Putamen (tissue), 1 donor: ENCODE data around the gene CELA1.
"Not testable (repeated sequence)": the region's sequence is repeated elsewhere in the genome, so short reads cannot be mapped to it uniquely, and the experiment has no call there.

Experiments
- DNase-seq: peaks from one replicate; pipeline ENCODE4 v3.0.0-alpha.2; 2016; ENCODE audit warnings: low spot score

CELA1 gene

DNA sequence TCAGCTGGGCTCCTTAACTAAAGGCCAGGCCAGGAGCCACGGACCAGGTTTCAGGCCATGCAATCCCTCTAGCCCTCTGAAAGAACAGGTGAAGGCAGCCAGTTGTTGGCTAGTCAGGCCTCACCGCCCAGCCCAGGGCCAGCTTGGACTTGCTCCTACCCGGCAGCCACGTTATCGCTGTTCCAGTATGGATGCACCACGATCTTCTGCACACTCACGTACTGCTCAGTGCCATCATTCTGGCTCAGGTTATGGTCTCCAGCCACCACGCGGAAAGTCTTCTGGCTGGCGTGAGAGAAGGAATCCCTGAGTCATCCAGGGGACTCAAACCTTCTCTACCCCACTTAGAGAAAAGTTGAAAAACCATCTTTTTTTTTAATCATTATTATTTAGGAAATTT, 4.1 kb downstream of the CELA1 start:
- DNase-seq, result no peak

DNA sequence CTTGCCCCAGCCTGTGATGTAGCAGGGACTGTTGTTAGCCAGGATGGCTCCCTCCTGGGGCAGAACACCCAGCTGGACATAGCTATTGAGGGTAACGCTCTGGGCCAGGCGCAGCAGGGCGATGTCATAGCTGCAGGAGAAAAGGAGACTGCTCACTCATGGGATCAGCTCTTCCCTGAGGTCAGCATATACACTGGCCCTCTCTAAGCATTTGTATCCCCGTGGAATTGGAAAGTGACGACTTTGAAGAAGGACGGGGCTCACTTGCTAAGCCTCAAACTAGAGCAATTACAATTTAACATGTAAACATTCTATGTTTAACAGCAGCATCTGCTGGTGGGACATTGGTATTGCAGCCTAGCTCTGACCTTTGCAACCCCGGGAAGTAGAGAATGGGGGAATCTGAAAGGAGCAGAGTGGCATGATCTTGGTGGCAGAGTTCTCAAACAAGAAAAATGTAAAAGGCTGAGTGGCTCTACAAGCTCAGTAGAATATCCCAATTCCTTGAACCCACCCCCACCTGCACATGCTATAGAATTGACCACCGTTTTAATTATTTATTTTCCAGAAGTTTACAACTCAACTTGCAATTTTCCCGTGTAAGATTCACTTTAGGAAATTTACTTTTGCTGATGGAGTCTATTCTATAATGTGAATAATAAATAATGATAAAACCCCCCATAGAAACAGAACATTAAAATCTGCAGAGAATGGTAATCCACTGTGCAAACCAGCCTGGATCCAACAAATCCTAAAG, 5.0 kb downstream of the CELA1 start:
- peak; percentile 77 for DNase-seq

DNA sequence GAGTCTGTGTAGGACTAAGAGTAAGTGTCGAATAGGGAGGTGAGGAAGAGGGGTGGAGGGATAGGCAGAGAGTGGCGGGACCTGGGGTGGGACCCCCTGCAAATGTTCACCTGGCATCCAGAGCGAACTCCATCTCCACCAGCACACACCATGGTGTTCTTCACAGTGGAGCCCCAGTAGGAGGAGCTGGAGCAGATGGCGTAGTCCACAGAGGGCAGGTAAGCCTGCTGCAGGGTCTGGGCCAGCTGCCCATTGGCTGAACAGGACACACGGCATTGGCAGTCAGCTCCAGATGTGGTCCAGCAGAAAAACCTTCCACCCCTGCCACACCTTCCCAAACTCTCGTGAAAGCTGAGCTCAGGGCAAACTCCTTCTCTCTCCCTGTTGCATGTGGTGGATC, 6.7 kb downstream of the CELA1 start:
- DNase-seq, result no peak

DNA sequence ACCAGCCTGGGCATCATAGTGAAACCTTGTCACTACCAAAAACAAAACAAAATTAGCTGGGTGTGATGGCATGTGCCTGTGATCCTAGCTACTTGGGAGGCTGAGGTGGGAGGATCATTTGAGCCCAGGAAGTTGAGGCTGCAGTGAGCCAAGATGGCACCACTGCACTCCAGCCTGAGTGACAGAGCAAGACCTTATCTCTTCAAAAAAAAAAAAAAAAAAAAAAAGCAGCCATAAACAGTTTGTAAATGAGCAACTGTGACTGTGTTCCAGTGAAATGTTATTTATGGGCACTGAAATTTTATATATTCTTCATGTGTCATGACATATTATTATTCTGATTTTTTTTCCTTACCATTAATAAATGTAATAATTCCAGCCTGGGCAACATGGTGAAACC, 9.1 kb downstream of the CELA1 start:
- not testable (repeated sequence) for DNase-seq

DNA sequence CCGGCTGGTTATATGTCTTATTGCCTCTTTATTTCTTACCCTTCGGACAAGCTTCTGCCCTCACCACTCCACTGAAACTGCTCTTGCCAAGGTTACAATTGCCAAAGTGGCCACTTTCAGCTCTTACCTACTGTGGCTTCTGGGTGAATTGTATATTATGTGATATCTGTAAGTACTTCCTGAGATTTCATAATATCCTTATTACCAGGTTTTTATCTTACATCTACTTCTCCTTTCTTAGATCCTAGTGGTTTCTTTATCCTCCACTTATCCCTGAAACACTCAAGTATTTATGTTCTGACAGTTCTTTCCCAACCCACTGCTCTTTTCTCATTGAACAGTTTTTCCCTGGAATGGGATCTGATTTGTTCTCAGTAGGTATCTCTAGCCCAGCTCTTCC, 10.5 kb downstream of the CELA1 start:
- DNase-seq, result no peak

DNA sequence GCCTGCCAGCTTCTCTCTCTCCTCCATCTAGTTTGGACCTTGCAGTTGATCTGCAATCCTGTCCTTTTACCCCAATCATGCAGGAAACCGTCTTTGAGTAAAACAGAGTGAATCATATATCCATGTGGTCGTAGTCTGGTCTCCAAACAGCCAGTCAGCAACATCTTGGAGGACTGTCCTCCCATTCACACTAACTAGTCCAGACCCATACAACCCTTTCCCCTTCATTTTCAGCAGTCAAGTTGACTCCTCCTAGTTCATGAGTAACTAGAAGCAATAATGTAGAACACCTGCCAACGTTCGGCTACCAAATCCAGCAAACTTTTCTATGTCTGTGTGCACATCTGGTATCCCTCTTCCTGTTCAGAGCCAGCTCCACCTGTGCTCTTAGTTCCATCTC, 11.7 kb downstream of the CELA1 start:
- DNase-seq, result no peak

DNA sequence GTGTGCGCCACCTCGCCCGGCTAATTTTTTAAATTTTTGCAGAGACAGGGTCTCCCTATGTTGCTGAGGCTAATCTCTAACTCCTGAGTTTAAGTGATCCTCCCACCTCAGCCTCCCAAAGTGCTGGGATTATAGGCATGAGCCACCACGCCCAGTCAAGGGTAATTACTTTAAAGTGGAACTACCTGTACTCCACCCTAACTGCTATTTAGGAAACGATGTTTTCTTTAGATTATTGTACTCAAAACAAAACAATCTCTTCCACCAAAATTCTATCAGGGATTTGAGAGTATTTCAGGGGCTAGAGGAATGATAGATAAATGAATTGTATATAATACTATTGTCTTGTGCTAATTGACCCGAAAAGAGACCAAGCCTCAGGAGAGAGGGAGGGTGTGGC, 12.9 kb downstream of the CELA1 start:
- DNase-seq, result no peak

DNA sequence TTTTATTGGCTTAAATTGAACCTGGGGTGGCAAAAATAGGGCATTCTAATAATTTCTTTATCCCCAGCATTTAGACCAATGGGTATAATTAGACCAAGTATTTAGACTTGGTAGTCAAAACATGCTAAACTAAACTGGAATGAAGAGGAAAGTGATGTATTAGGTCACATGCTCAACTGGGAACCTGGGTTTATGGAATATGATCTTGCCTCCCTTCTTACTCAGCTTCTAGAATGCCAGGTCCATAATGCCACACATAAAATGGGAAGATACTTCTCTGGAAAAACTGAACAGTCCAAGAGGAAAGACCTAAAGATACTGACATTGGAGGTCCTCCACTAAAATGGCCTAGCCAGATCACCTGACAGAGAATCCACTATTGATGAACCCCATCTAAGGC, 16.3 kb downstream of the CELA1 start:
- no peak for DNase-seq

DNA sequence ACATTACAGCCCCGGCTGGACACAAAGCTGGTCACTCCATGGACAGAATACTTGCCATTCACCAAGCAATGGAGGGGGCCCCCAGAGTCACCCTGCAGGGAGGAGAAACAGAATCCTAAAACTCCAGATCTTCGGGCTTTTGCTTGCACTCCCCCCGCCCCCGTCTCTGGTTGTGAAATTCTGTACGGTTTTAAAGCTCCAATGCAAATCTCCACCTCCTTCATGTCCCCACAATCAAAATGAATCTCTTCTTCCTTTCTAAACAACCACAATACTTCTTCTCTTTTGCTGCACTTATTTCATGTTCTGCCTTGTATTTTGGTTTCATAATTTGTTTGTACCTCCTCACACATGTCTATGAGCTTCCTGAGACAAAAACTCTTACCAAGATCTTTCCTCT, 16.7 kb downstream of the CELA1 start:
- no peak for DNase-seq

DNA sequence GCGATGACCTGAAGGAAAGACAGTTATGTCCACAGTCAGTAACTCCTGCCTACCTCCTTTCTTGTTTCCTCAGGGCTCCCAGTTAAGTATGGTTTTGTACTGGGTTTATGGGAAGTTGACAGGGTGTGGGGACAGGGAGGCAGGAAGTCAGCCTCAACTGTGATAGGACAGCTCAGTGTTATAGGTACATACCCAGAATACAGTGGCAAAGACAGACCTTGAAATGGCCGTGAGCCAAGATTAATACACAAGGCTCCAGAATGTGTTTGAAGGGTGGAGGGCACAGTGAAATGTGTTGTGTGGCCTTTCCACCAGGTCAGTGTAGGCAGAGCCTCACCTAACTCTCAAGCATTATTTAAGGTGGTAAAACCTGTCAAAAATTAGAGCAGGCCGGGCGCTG, 17.9 kb downstream of the CELA1 start:
- no peak for DNase-seq

DNA sequence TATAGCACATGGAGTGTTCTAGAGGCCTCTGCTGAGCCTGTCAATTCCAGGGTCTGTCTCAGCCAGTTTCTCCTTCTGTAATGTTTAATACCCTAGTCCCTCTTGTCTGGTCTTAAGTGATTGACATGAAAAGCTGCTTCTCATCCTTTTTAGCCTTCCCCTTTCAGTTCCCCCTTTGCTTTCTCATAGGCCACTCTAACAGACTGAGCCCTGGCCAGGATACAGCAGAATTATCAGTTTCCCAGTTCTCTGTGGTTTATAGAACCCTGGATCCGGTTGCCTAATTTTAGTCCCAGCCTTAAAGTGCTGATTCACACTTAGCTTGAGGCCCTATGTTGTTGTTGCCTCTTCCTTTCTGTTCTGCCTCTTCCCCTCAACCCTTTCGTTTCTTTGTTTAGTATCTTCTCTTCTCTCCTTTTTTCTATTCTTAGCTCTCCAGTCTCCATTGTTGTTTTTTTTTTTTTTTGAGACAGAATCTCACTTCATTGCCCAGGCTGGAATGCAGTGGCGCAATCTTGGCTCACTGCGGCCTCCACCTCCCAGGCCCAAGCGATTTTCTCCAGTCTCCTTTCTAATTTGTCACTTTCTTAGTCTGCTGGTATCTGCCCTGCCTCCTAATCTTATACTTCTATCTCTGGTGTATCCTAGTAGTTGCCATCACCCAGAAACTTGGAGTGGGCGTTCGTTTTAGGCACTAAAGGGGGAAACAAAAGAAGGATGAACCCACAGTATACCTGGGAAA, 19.6 kb downstream of the CELA1 start:
- DNase-seq, result peak; percentile 67

DNA sequence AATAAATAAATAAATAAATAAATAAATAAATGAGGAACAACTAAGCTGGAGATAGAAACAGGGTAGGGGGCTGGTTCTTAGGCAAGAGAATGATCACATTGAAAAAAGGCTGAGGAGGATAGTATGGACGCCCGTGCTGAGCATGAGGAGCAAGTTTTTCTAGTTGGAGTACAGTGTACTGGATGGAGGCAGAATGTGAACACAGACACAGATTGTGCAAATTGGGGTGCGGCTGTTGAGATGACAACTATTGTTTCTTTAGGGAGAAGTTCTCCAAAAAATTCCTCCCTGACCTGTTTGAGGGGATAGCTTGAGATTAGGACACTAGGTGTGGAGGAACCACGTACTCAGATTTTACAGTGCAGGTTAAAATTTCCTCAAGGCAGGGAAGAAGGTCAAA, 21.5 kb downstream of the CELA1 start:
- no peak for DNase-seq

DNA sequence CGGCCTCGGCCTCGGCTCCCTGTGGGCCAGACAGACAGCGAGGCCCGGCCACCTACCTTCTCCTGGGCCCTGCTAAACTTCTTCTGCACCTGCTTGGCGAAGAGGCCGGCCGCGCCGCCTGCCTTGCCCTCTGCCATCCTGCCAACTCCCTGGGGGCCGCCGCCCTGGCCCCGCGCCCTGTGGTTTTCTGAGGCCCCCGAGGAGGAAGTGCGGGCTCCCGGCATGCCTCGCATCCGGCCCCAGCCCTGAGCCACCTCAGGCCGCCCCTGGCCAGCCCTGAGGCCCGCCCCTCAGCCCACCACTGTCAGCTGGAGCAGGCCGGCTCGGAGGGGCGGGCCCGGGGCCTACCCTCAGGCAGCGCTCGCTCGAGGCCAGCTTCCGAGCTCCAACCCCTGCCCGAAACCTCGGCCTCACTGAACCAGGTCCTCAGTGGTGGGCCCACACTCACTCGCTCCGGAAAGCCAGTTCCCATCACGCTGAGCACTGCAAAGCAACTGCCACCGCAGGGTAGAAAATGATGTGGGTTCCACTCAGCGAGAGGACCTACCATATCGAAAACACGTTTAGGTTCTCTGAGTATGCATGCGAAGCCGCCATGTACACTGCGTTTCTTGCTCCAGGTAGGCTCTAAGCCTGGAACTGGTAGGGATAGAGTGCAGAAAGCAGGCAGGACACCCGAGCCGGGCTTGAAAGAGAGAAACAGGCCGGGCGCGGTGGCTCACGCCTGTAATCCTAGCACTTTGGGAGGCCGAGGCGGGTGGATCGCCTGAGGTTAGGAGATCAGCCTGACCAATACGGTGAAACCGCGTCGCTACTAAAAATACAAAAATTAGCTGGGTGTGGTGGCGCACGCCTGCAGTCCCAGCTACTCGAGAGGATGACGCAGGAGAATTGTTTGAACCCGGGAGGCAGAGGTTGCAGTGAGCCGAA, 22.2 kb downstream of the CELA1 start, which contains the start of gene BIN2:
Gene BIN2, minus strand, starts transcription at position 209 of the 930 bp plus-strand sequence. Its CDS starts 72 bp downstream, at position 137.
- no peak for DNase-seq

DNA sequence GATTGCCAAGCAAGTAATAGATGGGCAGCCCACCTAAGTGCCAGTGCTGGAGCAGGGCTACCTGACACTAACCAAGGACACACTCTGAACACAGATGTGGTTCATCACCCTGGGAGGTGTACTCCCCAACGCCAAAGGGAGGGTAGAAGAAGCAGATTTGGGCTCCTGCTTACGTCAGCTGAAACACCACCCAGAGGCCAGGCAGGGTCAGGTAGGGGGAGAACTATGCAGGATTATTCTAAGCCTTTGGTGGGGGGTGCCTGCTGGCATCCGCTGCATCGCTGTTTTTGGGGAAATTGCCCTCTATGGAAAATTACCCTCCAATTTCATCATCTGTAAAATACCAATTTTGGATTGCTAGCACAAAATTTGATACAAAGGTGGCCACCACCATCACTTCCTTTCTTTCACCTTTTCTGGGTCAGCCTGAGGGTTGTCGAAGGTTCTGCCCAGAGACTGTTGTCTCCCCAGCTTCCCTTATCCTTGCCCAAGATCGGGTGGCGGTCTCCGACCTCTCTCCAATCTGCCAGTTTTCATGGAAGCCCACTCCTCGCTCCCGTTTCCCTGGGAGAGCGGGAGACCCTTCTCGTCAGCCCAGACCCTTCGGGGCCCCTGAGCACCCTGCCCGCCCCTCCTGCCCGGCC, 23.0 kb downstream of the CELA1 start:
- DNase-seq, result no peak

DNA sequence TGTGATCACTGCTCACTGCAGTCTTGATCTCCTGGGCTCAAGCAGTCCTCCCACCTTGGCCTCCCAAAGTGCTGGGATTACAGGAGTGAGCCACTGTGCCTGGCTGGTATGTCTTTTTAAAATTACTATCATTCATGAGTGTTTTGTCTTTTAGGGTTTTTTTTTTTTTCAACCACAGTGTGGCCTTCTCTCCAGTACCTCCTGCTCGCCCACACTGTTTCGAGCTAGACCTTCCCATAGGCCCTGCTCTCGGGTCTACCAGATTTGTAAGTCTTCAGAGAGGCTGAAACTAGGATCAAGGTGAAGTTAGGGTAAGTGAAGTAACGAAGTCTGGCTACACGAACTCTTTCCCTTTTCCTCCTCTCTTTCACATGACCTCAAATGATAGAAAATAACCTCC, 24.0 kb downstream of the CELA1 start:
- no peak for DNase-seq

DNA sequence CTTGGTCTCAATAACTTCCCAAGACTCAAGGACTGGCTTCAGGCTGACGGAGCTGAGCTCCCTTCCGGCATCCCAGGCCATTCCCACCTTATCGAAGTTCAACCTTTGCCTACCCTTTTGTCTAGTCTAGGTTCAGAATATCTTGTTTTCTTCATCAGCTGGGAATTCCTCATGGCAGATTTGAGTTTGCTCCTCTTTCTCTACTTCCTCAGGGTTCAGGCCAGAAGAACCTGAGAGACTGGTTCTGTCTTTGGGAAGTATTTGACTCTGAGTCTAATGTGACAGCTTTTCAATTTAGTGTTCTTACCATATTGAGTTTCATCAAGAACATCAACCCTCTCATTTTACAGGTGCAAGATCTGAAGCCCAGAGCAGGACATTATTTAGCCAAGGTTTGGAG, 24.6 kb downstream of the CELA1 start:
- no peak for DNase-seq

DNA sequence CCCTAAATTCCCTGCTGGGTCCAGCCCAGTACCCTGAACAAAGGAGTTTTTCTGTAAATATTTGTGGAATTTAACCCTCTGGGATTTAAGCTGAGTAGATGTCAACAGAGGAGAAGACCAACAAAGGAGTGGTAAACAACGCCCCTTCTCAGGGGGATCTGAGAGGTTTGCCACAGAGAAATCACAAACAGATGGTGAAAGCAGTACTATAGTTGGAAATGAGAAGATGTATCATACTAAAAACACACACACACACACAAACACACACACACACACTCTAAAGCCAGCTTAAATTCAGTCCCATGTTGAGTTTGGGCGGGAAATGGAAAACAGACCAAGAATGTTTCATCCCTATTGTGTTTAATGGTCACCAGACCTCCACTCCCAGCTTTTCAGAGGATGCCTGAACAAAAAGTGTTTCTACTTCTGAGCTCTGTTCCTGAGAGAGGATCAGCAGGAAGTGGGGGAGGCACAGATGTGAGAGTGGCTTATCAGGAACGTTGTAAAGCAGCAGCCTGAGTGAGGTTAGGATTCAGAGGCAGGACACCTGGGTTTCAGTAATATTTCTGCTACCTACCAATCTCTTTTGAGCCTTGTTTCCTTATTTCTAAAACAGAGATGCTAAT, 25.7 kb downstream of the CELA1 start:
- DNase-seq, result no peak

DNA sequence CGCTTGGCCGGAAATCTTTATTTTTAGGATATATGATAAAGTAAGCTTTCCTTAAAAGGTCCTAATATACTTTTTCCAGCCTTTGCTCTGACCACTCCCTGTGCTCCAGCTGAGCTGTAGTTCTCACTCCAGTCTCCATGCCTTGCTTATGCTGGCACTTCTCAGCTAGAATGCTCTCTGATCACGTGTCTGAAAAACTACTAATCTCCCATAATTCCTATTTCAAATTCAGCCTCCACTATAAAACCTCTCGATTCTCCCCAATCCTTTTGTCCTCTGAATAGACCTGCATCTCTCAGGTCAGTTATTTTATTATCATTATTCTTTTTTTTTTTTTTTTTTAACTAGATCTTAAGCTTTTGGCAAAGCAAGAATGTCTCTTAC, 26.2 kb downstream of the CELA1 start:
- no peak for DNase-seq

DNA sequence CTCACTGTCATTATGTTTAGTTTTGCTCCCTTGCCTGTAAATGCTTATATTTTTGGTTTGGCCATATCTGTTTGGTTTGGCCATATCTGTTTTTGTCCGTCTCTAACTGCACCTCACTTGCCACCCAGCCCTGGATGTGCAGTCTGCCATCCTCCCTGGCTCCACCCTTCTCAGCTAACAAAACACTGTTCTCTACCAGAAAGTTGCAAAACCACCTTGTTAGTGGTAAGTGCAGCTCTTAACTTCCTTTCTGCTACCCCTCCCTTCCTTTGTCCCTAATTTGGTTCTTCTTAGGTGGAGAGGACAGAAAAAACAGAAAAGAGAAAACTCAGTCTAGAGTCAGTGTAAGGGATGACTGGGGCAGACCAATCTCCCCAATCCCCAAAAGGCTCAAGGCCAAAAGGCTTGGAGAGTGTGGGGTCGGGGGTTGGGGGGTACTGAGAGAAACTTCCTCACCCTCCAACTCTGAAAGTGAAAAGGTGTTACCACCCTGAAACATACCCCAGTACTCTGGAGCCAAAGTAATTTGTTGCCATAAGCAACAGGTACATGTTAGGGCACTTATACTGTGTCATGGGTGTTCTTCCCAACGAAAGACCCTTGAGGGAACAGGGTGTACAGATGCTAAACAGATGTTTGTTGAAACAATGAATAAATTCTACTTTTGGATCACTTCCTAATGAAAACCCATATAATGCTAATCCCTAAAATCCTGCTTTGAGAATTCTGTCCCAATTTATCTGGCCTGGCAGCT, 27.5 kb downstream of the CELA1 start:
- no peak for DNase-seq

DNA sequence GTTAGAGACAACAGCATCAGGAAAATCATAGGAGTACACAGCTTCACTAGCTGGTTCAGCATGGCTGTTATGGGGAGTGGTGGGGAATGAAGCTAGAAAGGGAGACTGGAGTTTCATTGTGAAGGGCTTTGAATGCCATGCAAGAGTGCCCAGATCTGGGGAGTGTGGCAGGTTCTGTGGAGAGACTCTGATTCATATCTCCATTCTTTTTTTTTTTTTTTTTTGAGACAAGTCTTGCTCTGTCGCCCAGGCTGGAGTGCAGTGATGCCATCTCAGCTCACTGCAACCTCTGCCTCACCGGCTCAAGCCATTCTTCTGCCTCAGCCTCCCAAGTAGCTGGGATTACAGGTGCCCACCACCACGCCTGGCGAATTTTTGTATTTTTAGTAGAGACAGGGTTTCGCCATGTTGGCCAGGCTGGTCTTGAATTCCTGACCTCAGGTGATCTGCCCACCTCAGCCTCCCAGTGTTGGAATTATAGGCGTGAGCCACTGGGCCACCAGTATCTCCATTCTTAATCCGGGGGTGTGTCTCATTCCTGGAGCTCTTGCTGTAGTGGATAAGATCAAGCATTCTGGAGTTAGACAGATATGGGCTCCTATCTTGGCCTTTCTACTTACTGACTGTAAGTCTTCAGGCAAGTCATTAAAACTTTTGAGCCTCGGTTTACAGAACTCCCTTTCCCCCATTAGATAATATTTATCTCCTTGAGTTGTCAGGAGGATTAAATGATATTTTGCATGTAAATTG, 28.2 kb downstream of the CELA1 start:
- DNase-seq, result not testable (repeated sequence)
